ENCODE data around the gene AACS. TPM values are rescaled to one million over a fixed set of nuclear protein-coding genes. Genes with fewer than 3 reads are reported as not detected.

The AACS gene
- polyA plus RNA-seq, 1 donor (not counting 4 experiments of a cell fraction or from before 2014, with no cell fraction given) = 27.0 TPM

GRCh38 chr12:125097427-125097826 lies 32.2 kb downstream of the AACS start:
- H3K9ac ChIP-seq (ENCODE audit: control insufficient read depth, extremely low read depth, insufficient read depth, low read length) = no peak overlapping the region
- FAIRE-seq (no peak), DNase-seq (ENCODE audit: low read depth, low spot score) (no peak)
- no peak overlapping the region for H3K4me2 ChIP-seq (ENCODE audit: control insufficient read depth, extremely low read depth, insufficient read depth, low read depth, low read length)
- H3K27me3 ChIP-seq (ENCODE audit: control insufficient read depth, extremely low read depth, insufficient read depth, low read length) = no peaks in the 10 kb centered on the region
- TF ChIP-seq EZH2 (IDR thresholded peaks at IDR 0.05; ENCODE audit: low read length) = no peak
- TF ChIP-seq, protein P1, sequence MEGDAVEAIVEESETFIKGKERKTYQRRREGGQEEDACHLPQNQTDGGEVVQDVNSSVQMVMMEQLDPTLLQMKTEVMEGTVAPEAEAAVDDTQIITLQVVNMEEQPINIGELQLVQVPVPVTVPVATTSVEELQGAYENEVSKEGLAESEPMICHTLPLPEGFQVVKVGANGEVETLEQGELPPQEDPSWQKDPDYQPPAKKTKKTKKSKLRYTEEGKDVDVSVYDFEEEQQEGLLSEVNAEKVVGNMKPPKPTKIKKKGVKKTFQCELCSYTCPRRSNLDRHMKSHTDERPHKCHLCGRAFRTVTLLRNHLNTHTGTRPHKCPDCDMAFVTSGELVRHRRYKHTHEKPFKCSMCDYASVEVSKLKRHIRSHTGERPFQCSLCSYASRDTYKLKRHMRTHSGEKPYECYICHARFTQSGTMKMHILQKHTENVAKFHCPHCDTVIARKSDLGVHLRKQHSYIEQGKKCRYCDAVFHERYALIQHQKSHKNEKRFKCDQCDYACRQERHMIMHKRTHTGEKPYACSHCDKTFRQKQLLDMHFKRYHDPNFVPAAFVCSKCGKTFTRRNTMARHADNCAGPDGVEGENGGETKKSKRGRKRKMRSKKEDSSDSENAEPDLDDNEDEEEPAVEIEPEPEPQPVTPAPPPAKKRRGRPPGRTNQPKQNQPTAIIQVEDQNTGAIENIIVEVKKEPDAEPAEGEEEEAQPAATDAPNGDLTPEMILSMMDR (optimal IDR thresholded peaks at IDR 0.05 in 1 of 3, IDR thresholded peaks at IDR 0.05 in 1 of 3, conservative IDR thresholded peaks at IDR 0.05 in 1 of 3; ENCODE audit: extremely low read depth in 1 of 3, insufficient read depth in 2 of 3, low read length in 3 of 3) = no peak
- peaks cover 6 to 10% of the 10 kb centered on the region in 2 experiments for H3K36me3 ChIP-seq (ENCODE audit: control insufficient read depth in 2 of 2, extremely low read depth in 1 of 2, insufficient read depth in 2 of 2, low read length in 2 of 2)
- peaks cover 25% of the 10 kb centered on the region for H3K4me1 ChIP-seq (ENCODE audit: control insufficient read depth, extremely low read depth, insufficient read depth, low read length)
- peaks cover 4% of the 10 kb centered on the region for H4K20me1 ChIP-seq (ENCODE audit: control insufficient read depth, extremely low read depth, insufficient read depth, low read length)
- H3K4me3 ChIP-seq (ENCODE audit: control insufficient read depth in 2 of 3, extremely low read depth in 1 of 3, insufficient read depth in 2 of 3, low read depth in 1 of 3, low read length in 3 of 3) = no peak overlapping the region
- H3K9me1 ChIP-seq (ENCODE audit: control insufficient read depth, extremely low read depth, insufficient read depth, low read length) = no peaks in the 10 kb centered on the region
- H2AFZ ChIP-seq (ENCODE audit: control insufficient read depth, low read length) = no peak overlapping the region
- peaks cover 5% of the 10 kb centered on the region for H3K79me2 ChIP-seq (ENCODE audit: control insufficient read depth, insufficient read depth, low read length)
- no peaks in the 10 kb centered on the region for H3K9me3 ChIP-seq (ENCODE audit: control insufficient read depth, low read depth, low read length)
- dilution Hi-C loops (cut with MboI; ENCODE audit: extremely low pct_ligation_motif_present, low sequenced_read_pairs) = no loop called here
- H3K27ac ChIP-seq (ENCODE audit: control insufficient read depth, insufficient read depth, low read length) = no peak overlapping the region

- Histone ChIP-seq H3K27ac (ENCODE audit: control insufficient read depth, insufficient read depth, low read length) (no peak overlapping the region), H3K9me1 (ENCODE audit: control insufficient read depth, extremely low read depth, insufficient read depth, low read length) (no peaks in the 10 kb centered on the region), H3K27me3 (ENCODE audit: control insufficient read depth, extremely low read depth, insufficient read depth, low read length) (no peaks in the 10 kb centered on the region), H4K20me1 (ENCODE audit: control insufficient read depth, extremely low read depth, insufficient read depth, low read length) (peaks cover 4% of the 10 kb centered on the region), H3K4me2 (ENCODE audit: control insufficient read depth, extremely low read depth, insufficient read depth, low read depth, low read length) (no peak overlapping the region), H2AFZ (ENCODE audit: control insufficient read depth, low read length) (no peak overlapping the region), H3K4me1 (ENCODE audit: control insufficient read depth, extremely low read depth, insufficient read depth, low read length) (peaks cover 14% of the 10 kb centered on the region), H3K79me2 (ENCODE audit: control insufficient read depth, insufficient read depth, low read length) (peaks cover 5% of the 10 kb centered on the region), H3K9me3 (ENCODE audit: control insufficient read depth, low read depth, low read length) (no peaks in the 10 kb centered on the region), H3K36me3 (ENCODE audit: control insufficient read depth in 2 of 2, extremely low read depth in 1 of 2, insufficient read depth in 2 of 2, low read length in 2 of 2) (peaks cover 6 to 11% of the 10 kb centered on the region in 2 experiments), H3K9ac (ENCODE audit: control insufficient read depth, extremely low read depth, insufficient read depth, low read length) (no peak overlapping the region), H3K4me3 (ENCODE audit: control insufficient read depth in 2 of 3, extremely low read depth in 1 of 3, insufficient read depth in 2 of 3, low read depth in 1 of 3, low read length in 3 of 3) (no peak overlapping the region)
- DNase-seq (ENCODE audit: low read depth, low spot score) = no peak
- dilution Hi-C loops (cut with MboI; ENCODE audit: extremely low pct_ligation_motif_present, low sequenced_read_pairs) = no loop called here
- no peak for FAIRE-seq
- TF ChIP-seq, protein P1 (optimal IDR thresholded peaks at IDR 0.05 in 1 of 3, IDR thresholded peaks at IDR 0.05 in 1 of 3, conservative IDR thresholded peaks at IDR 0.05 in 1 of 3; ENCODE audit: extremely low read depth in 1 of 3, insufficient read depth in 2 of 3, low read length in 3 of 3) = no peak
- no peak for TF ChIP-seq EZH2 (IDR thresholded peaks at IDR 0.05; ENCODE audit: low read length)
Measured at GRCh38 chr12:125098676-125099408, 33.6 kb downstream of the AACS start.
